ENCODE measurements around the gene MYLIP.

The MYLIP gene

GRCh38 chr6:16108419-16108818 lies 20.5 kb upstream of the MYLIP start:
- no peak for DNase-seq (ENCODE audit: low read depth)

- no peak for DNase-seq (ENCODE audit: low read depth)
Measured at GRCh38 chr6:16108921-16109658, 19.8 kb upstream of the MYLIP start.

- DNase-seq (ENCODE audit: low read depth) = no peak
Measured at GRCh38 chr6:16109659-16110305, 19.1 kb upstream of the MYLIP start.

- no peak for DNase-seq (ENCODE audit: low read depth)
Measured at GRCh38 chr6:16118825-16119224, 10.1 kb upstream of the MYLIP start.

- DNase-seq (ENCODE audit: low read depth) = no peak
Measured at GRCh38 chr6:16121339-16121738, 7.5 kb upstream of the MYLIP start.

DNA sequence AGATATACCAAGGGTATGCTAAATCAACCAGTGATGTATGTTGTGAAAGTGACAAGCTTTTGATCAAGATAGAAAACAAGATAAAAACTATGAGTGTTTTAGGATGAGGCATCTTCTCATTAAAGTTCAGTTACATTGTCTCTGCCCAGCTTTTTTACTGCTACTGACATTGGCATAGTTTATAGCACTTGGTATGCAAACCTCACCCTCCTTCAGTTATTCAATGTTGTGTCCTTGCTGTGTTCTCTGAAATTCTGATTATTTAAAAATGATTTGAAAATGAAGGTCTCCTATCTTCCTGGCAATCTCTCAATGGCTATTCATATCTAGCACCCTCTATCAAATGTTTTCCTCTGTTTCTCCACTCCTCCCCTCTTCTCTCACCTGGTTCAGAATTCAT lies 6.7 kb upstream of the MYLIP start:
- DNase-seq (ENCODE audit: low read depth) = no peak

GRCh38 chr6:16124198-16125180 lies 4.4 kb upstream of the MYLIP start:
- no peak for DNase-seq (ENCODE audit: low read depth)

GRCh38 chr6:16126056-16126455 lies 2.8 kb upstream of the MYLIP start:
- no peak for DNase-seq (ENCODE audit: low read depth)

GRCh38 chr6:16126861-16127260 lies 2.0 kb upstream of the MYLIP start:
- DNase-seq (ENCODE audit: low read depth) = no peak

DNA sequence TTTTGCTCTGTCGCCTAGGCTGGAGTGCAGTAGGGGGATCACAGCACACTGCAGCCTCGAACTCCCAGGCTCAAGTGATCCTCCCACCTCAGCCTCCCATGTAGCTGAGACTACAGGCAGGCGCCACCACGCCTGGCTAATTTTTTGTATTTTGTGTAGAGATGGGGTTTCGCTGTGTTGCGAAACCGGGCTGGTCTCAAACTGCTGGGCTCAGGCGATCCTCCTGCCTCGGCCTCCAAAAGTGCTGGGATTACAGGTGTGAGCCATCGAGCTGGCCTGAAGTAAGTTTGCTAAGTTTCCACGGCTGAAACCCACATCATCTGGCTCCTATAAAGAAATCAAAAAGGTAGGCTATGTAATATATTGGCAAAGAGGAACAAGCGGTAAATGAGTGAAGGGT lies 1.4 kb upstream of the MYLIP start:
- no peak for DNase-seq (ENCODE audit: low read depth)

DNA sequence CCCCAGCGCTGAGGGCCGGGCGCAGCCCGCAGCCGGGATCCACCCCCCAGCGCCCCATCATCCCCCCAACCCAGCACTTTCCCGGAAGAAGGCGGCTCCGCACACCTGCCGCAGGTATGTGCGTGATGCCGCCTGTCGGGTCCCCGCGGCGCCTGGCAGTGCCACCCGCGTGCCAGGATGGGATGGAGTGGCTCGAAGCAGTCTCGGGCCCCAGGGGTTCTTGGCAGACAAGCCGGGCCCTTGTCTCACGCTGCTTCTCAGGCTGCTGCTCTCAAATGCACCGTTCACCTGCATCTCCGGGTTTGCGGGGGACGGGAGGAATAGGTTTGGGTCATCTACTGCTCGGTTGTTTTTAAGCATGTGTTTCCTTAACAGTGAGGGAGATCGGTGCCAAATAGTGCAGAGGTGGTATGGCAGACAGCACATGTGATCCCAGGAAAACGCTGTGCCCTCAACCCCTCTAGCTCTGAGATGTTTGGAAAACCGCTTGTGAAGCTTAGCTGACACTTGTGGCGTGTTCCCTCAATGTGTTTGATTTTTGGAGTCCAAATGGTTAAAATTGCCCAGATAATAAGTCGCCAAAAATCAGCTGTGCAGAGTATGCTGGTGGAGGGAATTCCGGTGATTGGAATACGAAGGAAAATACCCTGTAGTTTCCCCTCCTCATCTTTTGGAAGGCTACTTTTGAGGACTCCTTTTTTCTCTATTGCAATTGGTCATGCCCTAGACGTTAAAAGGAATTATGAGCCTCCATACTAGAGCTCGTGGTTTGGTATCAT lies 926 bp downstream of the MYLIP start:
- peak; percentile 17 for DNase-seq (ENCODE audit: low read depth)

DNA sequence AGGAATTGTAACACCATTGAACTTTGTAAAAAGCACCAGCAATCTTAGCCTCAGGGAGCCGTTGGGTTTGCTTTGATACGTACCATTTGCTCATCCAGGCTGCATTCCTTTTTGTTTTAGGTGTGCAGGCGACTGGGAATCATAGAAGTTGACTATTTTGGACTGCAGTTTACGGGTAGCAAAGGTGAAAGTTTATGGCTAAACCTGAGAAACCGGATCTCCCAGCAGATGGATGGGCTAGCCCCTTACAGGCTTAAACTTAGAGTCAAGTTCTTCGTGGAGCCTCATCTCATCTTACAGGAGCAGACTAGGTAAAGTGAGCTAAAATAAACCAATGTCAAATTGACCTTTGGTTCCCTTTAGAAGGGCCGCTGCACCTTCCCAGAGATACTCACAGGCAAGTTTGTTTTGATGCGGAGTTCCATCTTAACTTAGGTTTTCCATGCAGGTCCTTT lies 1.6 kb downstream of the MYLIP start:
- DNase-seq (ENCODE audit: low read depth) = no peak

DNA sequence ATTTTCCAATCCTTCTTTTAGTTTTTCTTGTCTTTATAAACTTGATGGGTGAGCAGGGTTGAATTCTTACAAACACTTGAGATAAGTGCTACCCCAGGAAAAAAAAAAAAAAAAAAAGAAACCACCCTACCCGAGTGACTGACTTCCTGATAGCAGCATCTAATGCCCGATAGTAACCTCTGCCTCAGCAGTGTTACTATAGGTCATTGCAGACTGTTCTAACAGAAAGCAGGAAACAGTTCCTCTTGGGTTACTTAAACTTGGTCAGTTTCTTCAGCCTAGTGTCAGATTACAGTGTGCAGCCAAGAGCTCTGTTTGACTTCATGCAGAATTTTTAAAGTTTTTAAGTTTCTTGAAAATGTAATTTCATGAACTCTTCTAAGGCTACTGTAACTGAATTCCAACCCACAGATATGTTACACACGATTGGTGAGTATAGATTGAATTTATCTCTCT lies 2.1 kb downstream of the MYLIP start:
- no peak for DNase-seq (ENCODE audit: low read depth)

DNA sequence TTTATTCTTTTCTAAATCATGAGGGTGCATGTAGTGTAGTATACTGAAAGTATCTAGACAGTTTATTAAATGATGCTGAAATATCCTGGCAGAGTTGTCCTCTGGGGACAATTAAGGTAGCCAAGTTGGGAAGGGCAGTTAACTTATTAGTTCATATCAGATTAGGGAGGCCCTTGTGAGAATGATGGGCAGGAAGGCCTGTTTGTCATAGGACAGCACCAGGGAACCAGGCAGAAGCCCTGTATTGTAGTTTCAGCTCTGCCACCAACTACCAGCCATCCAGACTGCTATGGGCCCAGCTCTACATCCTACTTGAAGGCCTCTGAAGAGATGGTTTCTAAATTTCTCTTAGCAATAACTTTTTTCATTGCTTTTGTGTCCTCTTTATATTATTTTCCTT lies 4.0 kb downstream of the MYLIP start:
- DNase-seq (ENCODE audit: low read depth) = no peak

- DNase-seq (ENCODE audit: low read depth) = no peak
Measured at GRCh38 chr6:16134430-16134829, 5.5 kb downstream of the MYLIP start.

- DNase-seq (ENCODE audit: low read depth) = no peak
Measured at GRCh38 chr6:16135066-16135465, 6.2 kb downstream of the MYLIP start.

DNA sequence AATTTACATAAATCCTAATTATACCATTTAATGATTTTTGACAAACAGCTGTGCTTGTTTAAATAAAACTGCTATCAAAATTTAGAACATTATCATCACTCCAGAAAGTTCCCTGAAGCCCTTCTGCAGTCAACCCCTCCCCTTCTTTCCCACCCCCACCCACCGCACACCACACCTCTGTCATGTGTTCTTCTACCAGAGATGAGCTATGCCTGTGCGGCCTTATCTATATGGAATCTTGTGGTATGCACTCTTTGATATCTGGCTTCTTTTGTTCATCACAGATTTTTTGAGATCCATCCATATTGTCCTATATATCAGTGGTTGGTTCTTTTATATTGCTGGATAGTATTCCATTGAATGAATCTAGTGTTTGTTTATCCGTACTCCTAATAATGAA lies 7.2 kb downstream of the MYLIP start:
- peak; percentile 29 for DNase-seq (ENCODE audit: low read depth)

DNA sequence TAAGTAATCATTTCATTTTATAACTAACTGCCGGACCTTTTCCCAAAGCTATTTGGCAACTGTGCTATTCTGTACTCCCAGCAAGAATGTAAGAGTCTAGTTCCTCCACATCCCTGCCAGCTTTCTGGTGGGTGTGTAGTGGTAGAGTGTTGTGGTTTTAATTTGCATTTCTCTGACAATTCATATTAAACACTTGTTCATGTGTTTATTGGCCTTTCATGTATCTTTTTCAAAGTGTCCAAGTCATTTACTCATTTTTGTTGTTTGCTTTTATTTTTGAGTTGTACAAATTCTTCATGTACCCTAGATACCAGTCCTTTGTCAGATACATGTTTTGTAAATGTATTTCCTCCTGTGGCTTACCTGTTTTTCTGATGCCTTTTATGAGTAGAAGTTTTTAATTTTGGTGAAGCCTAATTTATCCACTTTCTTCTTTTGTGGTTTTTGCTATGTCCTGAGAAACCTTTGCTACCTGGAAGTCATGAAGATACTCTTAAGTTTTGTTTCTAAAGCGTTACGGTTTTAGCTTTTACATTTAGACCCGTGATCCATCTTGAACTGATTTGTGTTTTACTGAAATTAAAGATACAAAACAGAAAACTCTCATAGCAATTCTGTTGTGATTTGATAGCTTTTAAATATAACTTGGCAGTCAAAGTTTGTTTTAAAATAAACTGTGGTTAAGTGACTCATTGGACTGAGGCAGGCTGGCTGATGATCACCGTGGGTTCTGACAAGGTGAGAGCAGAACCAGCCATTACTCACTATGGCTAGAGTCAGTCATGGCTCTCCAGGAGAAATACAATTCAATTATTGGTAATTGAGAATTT lies 8.0 kb downstream of the MYLIP start:
- DNase-seq (ENCODE audit: low read depth) = peak; percentile 20

- DNase-seq (ENCODE audit: low read depth) = no peak
Measured at GRCh38 chr6:16137451-16137801, 8.5 kb downstream of the MYLIP start.

- no peak for DNase-seq (ENCODE audit: low read depth)
Measured at GRCh38 chr6:16139556-16139955, 10.7 kb downstream of the MYLIP start.

GRCh38 chr6:16140607-16141006 lies 11.7 kb downstream of the MYLIP start:
- DNase-seq (ENCODE audit: low read depth) = no peak

Data from activated T-cell treated with anti-CD3 and anti-CD28 coated beads for 1 hour (primary cell).